ENCODE data around the gene KIF2A.

DNA sequence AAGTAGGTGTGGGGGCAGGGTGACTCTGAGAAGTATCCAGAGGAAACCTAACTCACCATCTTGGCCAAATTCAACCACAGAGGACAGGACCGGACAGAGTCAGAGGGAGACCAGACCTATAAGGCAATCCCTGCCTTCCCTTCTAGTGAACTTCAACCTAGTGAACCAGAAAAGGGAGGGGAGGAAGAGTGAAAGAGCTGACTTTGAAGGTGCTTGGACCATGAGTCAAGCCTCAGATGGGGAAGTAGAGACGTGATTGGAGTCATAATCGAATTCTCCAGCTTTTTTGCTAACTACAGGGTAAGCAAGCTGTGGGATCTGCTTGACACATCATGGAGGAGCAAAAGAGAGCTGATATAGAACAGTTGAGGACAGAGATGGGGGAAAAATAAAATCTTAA is 18.8 kb upstream of the KIF2A start:
- TF ChIP-seq POLR2AphosphoS5 (IDR thresholded peaks at IDR 0.05; ENCODE audit: low read depth, low read length) (no peak), POLR2A (IDR thresholded peaks at IDR 0.05; ENCODE audit: low read depth, low read length) (no peak), TAF1 (IDR thresholded peaks at IDR 0.05; ENCODE audit: low read depth, low read length) (no peak), PAX5 (IDR thresholded peaks at IDR 0.05; ENCODE audit: insufficient read depth, low read length, severe bottlenecking) (no peak), POU2F2 (IDR thresholded peaks at IDR 0.05; ENCODE audit: low read depth, low read length) (no peak)
